MM.1S (cell line): ENCODE results near the gene MACROD2.

Experiments used
- DNase-seq: peaks from one replicate; pipeline ENCODE4 v3.0.0-alpha.2; 2015
- H2AFZ ChIP-seq: fragments of 300-600 bp; sonication (generic); 2 replicates; pipeline ENCODE4 v1.6.0; 2016; ENCODE audit warnings: antibody characterized with exemption, low read length
- H3F3A ChIP-seq: fragments of 300-600 bp; sonication (generic); 2 replicates; pipeline ENCODE4 v1.6.1; 2016; ENCODE audit warnings: mild to moderate bottlenecking, antibody characterized with exemption, low read length, moderate library complexity, mixed read lengths; ENCODE audit not compliant: insufficient read depth
- H3K27ac ChIP-seq: fragments of 300-600 bp; sonication (generic); 2 replicates; pipeline ENCODE4 v1.5.1; 2016; ENCODE audit warnings: mild to moderate bottlenecking, low read length
- H3K27me3 ChIP-seq: fragments of 300-600 bp; sonication (generic); replicated peaks from 2 replicates; pipeline ENCODE4 v1.6.0; 2016; ENCODE audit warnings: low read length; ENCODE audit not compliant: insufficient read depth
- H3K36me3 ChIP-seq: fragments of 300-600 bp; sonication (generic); replicated peaks from 2 replicates; pipeline ENCODE4 v1.6.1; 2016; ENCODE audit warnings: mild to moderate bottlenecking, low read length, mixed read lengths; ENCODE audit not compliant: insufficient read depth
- H3K4me1 ChIP-seq: fragments of 300-600 bp; sonication (generic); 2 replicates; pipeline ENCODE4 v1.6.1; 2016; ENCODE audit warnings: low read length, mixed read lengths
- H3K4me2 ChIP-seq: fragments of 300-600 bp; sonication (generic); 2 replicates; pipeline ENCODE4 v1.6.0; 2016; ENCODE audit warnings: low read depth, low read length
- H3K4me3 ChIP-seq: fragments of 300-600 bp; sonication (generic); 2 replicates; pipeline ENCODE4 v1.5.1; 2016; ENCODE audit warnings: low read length, mixed read lengths
- H3K79me2 ChIP-seq: fragments of 300-600 bp; sonication (generic); 2 replicates; pipeline ENCODE4 v1.6.1; 2016; ENCODE audit warnings: mixed run types, low read length, mixed read lengths
- H3K9ac ChIP-seq: fragments of 300-600 bp; sonication (generic); 2 replicates; pipeline ENCODE4 v1.6.1; 2016; ENCODE audit warnings: low read length, mixed read lengths
- H3K9me2 ChIP-seq: fragments of 300-600 bp; sonication (generic); replicated peaks from 2 replicates; pipeline ENCODE4 v1.6.1; 2016; ENCODE audit warnings: mild to moderate bottlenecking, low read length, mixed read lengths; ENCODE audit not compliant: insufficient read depth
- H3K9me3 ChIP-seq: fragments of 300-600 bp; sonication (generic); replicated peaks from 2 replicates; pipeline ENCODE4 v1.6.1; 2016; ENCODE audit warnings: mild to moderate bottlenecking, low read length, mixed read lengths; ENCODE audit not compliant: insufficient read depth
- H4K20me1 ChIP-seq: fragments of 300-600 bp; sonication (generic); 2 replicates; pipeline ENCODE4 v1.6.1; 2016; ENCODE audit warnings: mild to moderate bottlenecking, low read length, moderate library complexity, mixed read lengths; ENCODE audit not compliant: insufficient read depth
- CTCF ChIP-seq: fragments of 300-600 bp; sonication (generic); IDR thresholded peaks from 2 replicates; pipeline ENCODE4 v1.5.1; 2016; ENCODE audit warnings: antibody characterized with exemption, low read length, mixed read lengths
- EZH2 ChIP-seq: fragments of 300-600 bp; sonication (generic); optimal IDR thresholded peaks from 2 replicates; pipeline ENCODE3; 2017; ENCODE audit warnings: low read depth, mild to moderate bottlenecking, antibody characterized with exemption, low read length, mixed read lengths
- EZH2phosphoT487 ChIP-seq: fragments of 300-600 bp; sonication (generic); IDR thresholded peaks from 2 replicates; pipeline ENCODE4 v1.6.1; 2018; ENCODE audit warnings: antibody characterized with exemption, low read length

MACROD2 gene

GRCh38 chr20:16052456-16052855, 2057.1 kb downstream of the MACROD2 start:
- Histone ChIP-seq H2AFZ (no peak overlapping the region), H3K27ac (no peak overlapping the region)

GRCh38 chr20:16054985-16055384, 2059.7 kb downstream of the MACROD2 start:
- DNase-seq = no peak
- H3K79me2 ChIP-seq = no peaks in the 10 kb centered on the region
- TF ChIP-seq EZH2phosphoT487 (no peak), EZH2 (no peak), CTCF (no peak)
- no peaks in the 10 kb centered on the region for H3F3A ChIP-seq
- no peaks in the 10 kb centered on the region for H3K36me3 ChIP-seq
- no peaks in the 10 kb centered on the region for H3K9me3 ChIP-seq
- H3K4me3 ChIP-seq = no peak overlapping the region
- no peaks in the 10 kb centered on the region for H3K4me1 ChIP-seq
- H3K9me2 ChIP-seq = no peaks in the 10 kb centered on the region
- H3K27me3 ChIP-seq = no peaks in the 10 kb centered on the region
- H3K4me2 ChIP-seq = no peak overlapping the region
- no peak overlapping the region for H2AFZ ChIP-seq
- no peaks in the 10 kb centered on the region for H4K20me1 ChIP-seq
- H3K9ac ChIP-seq = no peak overlapping the region
- no peak overlapping the region for H3K27ac ChIP-seq

More at GRCh38 chr20:16052456-16052855, 2057.1 kb downstream of the MACROD2 start:
- Histone ChIP-seq H4K20me1 (no peaks in the 10 kb centered on the region), H3K4me1 (no peaks in the 10 kb centered on the region), H3K27me3 (no peaks in the 10 kb centered on the region), H3K9ac (no peak overlapping the region), H3K36me3 (no peaks in the 10 kb centered on the region), H3K4me2 (no peak overlapping the region), H3F3A (no peaks in the 10 kb centered on the region), H3K9me3 (no peaks in the 10 kb centered on the region), H3K4me3 (no peak overlapping the region), H3K9me2 (no peaks in the 10 kb centered on the region), H3K79me2 (no peaks in the 10 kb centered on the region)
- DNase-seq = no peak
- TF ChIP-seq CTCF (no peak), EZH2phosphoT487 (no peak), EZH2 (no peak)

- Histone ChIP-seq H3K9ac (no peak overlapping the region), H3K4me1 (no peaks in the 10 kb centered on the region), H2AFZ (no peak overlapping the region), H3F3A (no peaks in the 10 kb centered on the region), H3K79me2 (no peaks in the 10 kb centered on the region), H3K27me3 (no peaks in the 10 kb centered on the region), H3K4me2 (no peak overlapping the region), H3K4me3 (no peak overlapping the region), H3K9me3 (no peaks in the 10 kb centered on the region), H3K36me3 (no peaks in the 10 kb centered on the region), H4K20me1 (no peaks in the 10 kb centered on the region), H3K27ac (no peak overlapping the region), H3K9me2 (no peaks in the 10 kb centered on the region)
- DNase-seq = no peak
- no peak for TF ChIP-seq EZH2phosphoT487
- TF ChIP-seq EZH2 = no peak
- TF ChIP-seq CTCF = no peak
These were observed 2062.3 kb downstream of the MACROD2 start for GRCh38 chr20:16057651-16058050.
